A549 (cell line): ENCODE measurements around the gene TBX20. TPM values are rescaled to one million over a fixed set of nuclear protein-coding genes. Genes with fewer than 3 reads are reported as not detected.

Source experiments
- ATAC-seq, 2 experiments: fragments of 200-7000 bp in 1 of 2; fragments of >200 bp in 1 of 2; cut with Nextera tagmentation in 1 of 2; cut with Tn5 transposase in 1 of 2; 3 replicates each; pipeline versions ENCODE4 v1.8.0 to v1.9.1; 2018 to 2020; ENCODE audit warnings: mild to moderate bottlenecking in 1 of 2, moderate library complexity in 1 of 2
- CTCF ChIA-PET: fragments of 300-600 bp; sonication (Branson Sonifier 250); formaldehyde crosslinking; extraction: SDS; loops from one replicate; lab custom pipeline; 2021; ENCODE audit warnings: antibody characterized with exemption, inconsistent platforms; lab: Yijun Ruan, JAX
- POLR2A ChIA-PET: fragments of 350-600 bp; formaldehyde crosslinking; extraction: SDS; loops from one replicate; lab custom pipeline; 2021; ENCODE audit warnings: antibody characterized with exemption, inconsistent platforms; lab: Yijun Ruan, JAX
- DNase-seq, 2 experiments: peaks; one replicate each; pipeline versions ENCODE4 v3.0.0 to v3.0.0-alpha.2; 2011 to 2016; ENCODE audit warnings: low read depth in 1 of 2, low spot score in 1 of 2
- FAIRE-seq: peaks from 2 replicates; lab custom pipeline; 2011; peaks lifted over from hg19 to GRCh38; lab: Jason Lieb, UNC
- H3K27ac ChIP-seq, 2 experiments: fragments of >200 bp; sonication (Bioruptor Twin); formaldehyde crosslinking; 3 replicates each; pipeline ENCODE4 v1.5.1; 2016 to 2017
- H3K4me1 ChIP-seq: fragments of >200 bp; sonication (Bioruptor Twin); formaldehyde crosslinking; 3 replicates; pipeline ENCODE4 v1.6.1; 2016
- H3K4me2 ChIP-seq: fragments of >200 bp; sonication (Bioruptor Twin); formaldehyde crosslinking; 3 replicates; pipeline ENCODE4 v1.6.1; 2016
- H3K4me3 ChIP-seq: fragments of >200 bp; sonication (Bioruptor Twin); formaldehyde crosslinking; 3 replicates; pipeline ENCODE4 v1.5.1; 2016
- H3K9me3 ChIP-seq: fragments of >200 bp; sonication (Bioruptor Twin); formaldehyde crosslinking; 3 replicates; pipeline ENCODE4 v1.6.1; 2016
- BCL3 ChIP-seq: fragments of >200 bp; sonication (Bioruptor Twin); formaldehyde crosslinking; IDR thresholded peaks from 3 replicates; pipeline ENCODE4 v1.6.1; 2016
- E2F6 ChIP-seq: IDR thresholded peaks from 2 replicates; pipeline ENCODE4 v1.6.1; 2012; ENCODE audit warnings: low read depth, borderline replicate concordance
- EP300 ChIP-seq, 2 experiments: fragments of >200 bp; sonication (Bioruptor Twin); formaldehyde crosslinking; IDR thresholded peaks; 2 replicates in 1 of 2; 3 replicates in 1 of 2; pipeline ENCODE4 v1.6.1; 2016 to 2017
- GATA3 ChIP-seq: IDR thresholded peaks from 2 replicates; pipeline ENCODE4 v1.6.1; 2012; ENCODE audit warnings: borderline replicate concordance
- HDAC2 ChIP-seq: fragments of 200-600 bp; sonication (generic); IDR thresholded peaks from 2 replicates; pipeline ENCODE4 v1.6.1; 2016
- HES2 ChIP-seq: fragments of >200 bp; sonication (Bioruptor Twin); formaldehyde crosslinking; IDR thresholded peaks from 2 replicates; pipeline ENCODE4 v1.6.1; 2016
- HMGXB4 ChIP-seq: fragments of 250-450 bp; sonication (Bioruptor Pico); IDR thresholded peaks from 2 replicates; pipeline ENCODE4 v1.5.0; 2021; ENCODE audit warnings: mild to moderate bottlenecking, moderate library complexity, borderline replicate concordance
- HOXB13 ChIP-seq: fragments of 250-450 bp; sonication (Bioruptor Pico); IDR thresholded peaks from 2 replicates; pipeline ENCODE4 v1.5.0; 2020; ENCODE audit warnings: low read depth, mild to moderate bottlenecking, moderate library complexity
- HOXB5 ChIP-seq: fragments of 250-450 bp; sonication (Bioruptor Pico); IDR thresholded peaks from 2 replicates; pipeline ENCODE4 v1.5.0; 2020; ENCODE audit warnings: mild to moderate bottlenecking, moderate library complexity
- JUNB ChIP-seq: fragments of >200 bp; sonication (Bioruptor Twin); formaldehyde crosslinking; IDR thresholded peaks from 2 replicates; pipeline ENCODE4 v1.6.1; 2016
- KDM1A ChIP-seq: fragments of 200-600 bp; sonication (generic); IDR thresholded peaks from 2 replicates; pipeline ENCODE4 v1.6.1; 2016; ENCODE audit warnings: low read depth, mild to moderate bottlenecking
- MAFK ChIP-seq: fragments of 450-650 bp; IDR thresholded peaks from 2 replicates; pipeline ENCODE4 v1.6.1; 2014; ENCODE audit not compliant: partially characterized antibody
- MAX ChIP-seq: IDR thresholded peaks from 2 replicates; pipeline ENCODE4 v1.6.1; 2012
- MAZ ChIP-seq: fragments of 150-350 bp; IDR thresholded peaks from 2 replicates; pipeline ENCODE4 v1.6.1; 2014; ENCODE audit warnings: antibody characterized with exemption, low read depth, low read length, borderline replicate concordance
- RAD21 ChIP-seq, 2 experiments: fragments of >200 bp in 1 of 2; sonication (Bioruptor Twin) in 1 of 2; formaldehyde crosslinking in 1 of 2; IDR thresholded peaks in 1 of 2; conservative IDR thresholded peaks in 1 of 2; 2 replicates in 1 of 2; 3 replicates in 1 of 2; pipeline ENCODE4 v1.6.1; 2012 to 2018; ENCODE audit warnings: inconsistent platforms in 1 of 2
- REST ChIP-seq: fragments of 200-600 bp; sonication (generic); IDR thresholded peaks from 2 replicates; pipeline ENCODE4 v1.6.1; 2016; ENCODE audit warnings: antibody characterized with exemption, mild to moderate bottlenecking, moderate library complexity
- SREBF2 ChIP-seq: fragments of 450-650 bp; IDR thresholded peaks from 2 replicates; pipeline ENCODE4 v1.6.1; 2014; ENCODE audit warnings: mild to moderate bottlenecking, moderate library complexity
- TFCP2L1 ChIP-seq: fragments of 250-450 bp; sonication (Bioruptor Pico); IDR thresholded peaks from 2 replicates; pipeline ENCODE4 v1.5.0; 2021; ENCODE audit warnings: mild to moderate bottlenecking
- ZC3H11A ChIP-seq: fragments of 450-650 bp; IDR thresholded peaks from 2 replicates; pipeline ENCODE4 v1.6.1; 2014; ENCODE audit warnings: antibody characterized with exemption, mild to moderate bottlenecking
- ZFP36 ChIP-seq: fragments of 450-650 bp; IDR thresholded peaks from 2 replicates; pipeline ENCODE4 v1.6.1; 2014; ENCODE audit warnings: borderline replicate concordance; ENCODE audit not compliant: partially characterized antibody
- WGBS: methylation state at CpG from one replicate; pipeline ENCODE4 v1.1.6; 2017; ENCODE audit errors: missing lambda C conversion rate; 5-methylcytosine and 5-hydroxymethylcytosine counted together
- polyA plus RNA-seq, 4 experiments: library from polyadenylated mRNA; depleted of rRNA in 3 of 4; stranded (reverse); fragments of >200 nt; fragmentation: RNase III in 1 of 4; extraction: RNeasy Plus Mini Kit Qiagen cat#74134 plus additional on column Dnase treatment in 1 of 4; gene quantifications; 2 replicates in 3 of 4; 3 replicates in 1 of 4; pipeline ENCODE4 v1.2.3, GENCODE V29; 2011 to 2017

TBX20 gene
- polyA plus RNA-seq, 2 of the 4 experiments (the other 2 are of a cell fraction): 1.3 to 1.6 TPM

GRCh38 chr7:35286422-35286821, 32.5 kb upstream of the TBX20 start (continued):
- no peak for TF ChIP-seq BCL3
- TF ChIP-seq E2F6: no peak
- no peak for TF ChIP-seq HMGXB4
- TF ChIP-seq MAZ: no peak
- no peak for TF ChIP-seq ZFP36
- TF ChIP-seq HES2: no peak
- TF ChIP-seq MAFK: no peak
- no peak for TF ChIP-seq KDM1A
- TF ChIP-seq HOXB13 (CRISPR knock-in tag): no peak
- no peak for TF ChIP-seq GATA3
- no peak for TF ChIP-seq HOXB5 (CRISPR knock-in tag)

GRCh38 chr7:35285799-35286198, 31.9 kb upstream of the TBX20 start:
- no peak for ATAC-seq
- Histone ChIP-seq H3K27ac (no peak overlapping the region), H3K4me1 (no peaks in the 10 kb centered on the region), H3K4me3 (no peak overlapping the region)
- POLR2A ChIA-PET: no interaction called here
- no peak for TF ChIP-seq GATA3
- no peak for TF ChIP-seq RAD21 (conservative IDR thresholded peaks at IDR 0.05 in 1 of 2, IDR thresholded peaks at IDR 0.05 in 1 of 2)
- TF ChIP-seq HDAC2: no peak
- TF ChIP-seq TFCP2L1: no peak
- no peak for TF ChIP-seq KDM1A
- no peak for TF ChIP-seq ZFP36
- no peak for TF ChIP-seq REST
- no peak for TF ChIP-seq MAX
- TF ChIP-seq SREBF2: no peak
- no peak for TF ChIP-seq ZC3H11A
- TF ChIP-seq MAZ: no peak
- TF ChIP-seq EP300 (IDR thresholded peaks at IDR 0.05): no peak
- no peak for TF ChIP-seq JUNB
- TF ChIP-seq, all 56 proteins: peak for 0
- FAIRE-seq (no peak), DNase-seq (no peak)
- Histone ChIP-seq H3K9me3 (peaks cover 3% of the 10 kb centered on the region; the same call in 1 of the 3 replicates), H3K4me2 (no peak overlapping the region)
- CTCF ChIA-PET: no interaction called here
- WGBS: 0% methylated on average over 1 of the region's 1 CpG
